Measurements from ENCODE around the gene TBC1D21.

Gene TBC1D21

GRCh38 chr15:73845907-73846306 lies 27.5 kb upstream of the TBC1D21 start:
- H3K9me2 ChIP-seq (replicated peaks; ENCODE audit: low read depth, low read length), result no peaks in the 10 kb centered on the region
- no peak overlapping the region for H3K9ac ChIP-seq (ENCODE audit: low read depth, low read length, poor library complexity, severe bottlenecking)
- H3K27me3 ChIP-seq (ENCODE audit: insufficient read depth, low read length, poor library complexity, severe bottlenecking), result no peaks in the 10 kb centered on the region
- no peaks in the 10 kb centered on the region for H4K20me1 ChIP-seq (ENCODE audit: insufficient read depth, low read length, poor library complexity, severe bottlenecking)
- no peaks in the 10 kb centered on the region for H3F3A ChIP-seq (ENCODE audit: low read depth)
- no peaks in the 10 kb centered on the region for H3K4me1 ChIP-seq (ENCODE audit: insufficient read depth, low read length, poor library complexity, severe bottlenecking)
- no peaks in the 10 kb centered on the region for H3K36me3 ChIP-seq (ENCODE audit: insufficient read depth, low read length)
- no peak for TF ChIP-seq EZH2phosphoT487 (IDR thresholded peaks at IDR 0.05; ENCODE audit: borderline replicate concordance)
- no peak for TF ChIP-seq CTCF (conservative IDR thresholded peaks at IDR 0.05; ENCODE audit: low read length)
- H3K79me2 ChIP-seq (ENCODE audit: insufficient read depth, low read length), result no peaks in the 10 kb centered on the region
- no peaks in the 10 kb centered on the region for H3K9me3 ChIP-seq (ENCODE audit: insufficient read depth, low read depth, low read length)
- H2AFZ ChIP-seq (ENCODE audit: low read length), result no peak overlapping the region
- H3K4me2 ChIP-seq (ENCODE audit: low read depth, low read length, poor library complexity, severe bottlenecking), result no peak overlapping the region
- no peak overlapping the region for H3K4me3 ChIP-seq (ENCODE audit: low read length, poor library complexity, severe bottlenecking)

GRCh38 chr15:73849641-73850040 lies 23.7 kb upstream of the TBC1D21 start:
- no peak overlapping the region for H3K9ac ChIP-seq (ENCODE audit: low read depth, low read length, poor library complexity, severe bottlenecking)
- no peaks in the 10 kb centered on the region for H3F3A ChIP-seq (ENCODE audit: low read depth)
- TF ChIP-seq EZH2phosphoT487 (IDR thresholded peaks at IDR 0.05; ENCODE audit: borderline replicate concordance) (no peak), CTCF (conservative IDR thresholded peaks at IDR 0.05; ENCODE audit: low read length) (no peak)
- H3K9me3 ChIP-seq (ENCODE audit: insufficient read depth, low read depth, low read length), result no peaks in the 10 kb centered on the region
- no peaks in the 10 kb centered on the region for H3K27me3 ChIP-seq (ENCODE audit: insufficient read depth, low read length, poor library complexity, severe bottlenecking)
- H3K4me3 ChIP-seq (ENCODE audit: low read length, poor library complexity, severe bottlenecking), result no peak overlapping the region
- H2AFZ ChIP-seq (ENCODE audit: low read length), result no peak overlapping the region
- H3K4me2 ChIP-seq (ENCODE audit: low read depth, low read length, poor library complexity, severe bottlenecking), result no peak overlapping the region
- no peaks in the 10 kb centered on the region for H3K4me1 ChIP-seq (ENCODE audit: insufficient read depth, low read length, poor library complexity, severe bottlenecking)
- H3K79me2 ChIP-seq (ENCODE audit: insufficient read depth, low read length), result no peaks in the 10 kb centered on the region
- no peaks in the 10 kb centered on the region for H3K9me2 ChIP-seq (replicated peaks; ENCODE audit: low read depth, low read length)
- H3K36me3 ChIP-seq (ENCODE audit: insufficient read depth, low read length), result no peaks in the 10 kb centered on the region
- H4K20me1 ChIP-seq (ENCODE audit: insufficient read depth, low read length, poor library complexity, severe bottlenecking), result no peaks in the 10 kb centered on the region

- H3K4me3 ChIP-seq (ENCODE audit: low read length, poor library complexity, severe bottlenecking), result no peak overlapping the region
- TF ChIP-seq EZH2phosphoT487 (IDR thresholded peaks at IDR 0.05; ENCODE audit: borderline replicate concordance), result no peak
- no peak for TF ChIP-seq CTCF (conservative IDR thresholded peaks at IDR 0.05; ENCODE audit: low read length)
- no peaks in the 10 kb centered on the region for H3K36me3 ChIP-seq (ENCODE audit: insufficient read depth, low read length)
- H3K9ac ChIP-seq (ENCODE audit: low read depth, low read length, poor library complexity, severe bottlenecking), result no peak overlapping the region
- H2AFZ ChIP-seq (ENCODE audit: low read length), result no peak overlapping the region
- no peak overlapping the region for H3K4me2 ChIP-seq (ENCODE audit: low read depth, low read length, poor library complexity, severe bottlenecking)
- H3K9me3 ChIP-seq (ENCODE audit: insufficient read depth, low read depth, low read length), result no peaks in the 10 kb centered on the region
- H3K79me2 ChIP-seq (ENCODE audit: insufficient read depth, low read length), result no peaks in the 10 kb centered on the region
- H3K9me2 ChIP-seq (replicated peaks; ENCODE audit: low read depth, low read length), result no peaks in the 10 kb centered on the region
- no peaks in the 10 kb centered on the region for H3K4me1 ChIP-seq (ENCODE audit: insufficient read depth, low read length, poor library complexity, severe bottlenecking)
- no peaks in the 10 kb centered on the region for H3K27me3 ChIP-seq (ENCODE audit: insufficient read depth, low read length, poor library complexity, severe bottlenecking)
- no peaks in the 10 kb centered on the region for H4K20me1 ChIP-seq (ENCODE audit: insufficient read depth, low read length, poor library complexity, severe bottlenecking)
- H3F3A ChIP-seq (ENCODE audit: low read depth), result no peaks in the 10 kb centered on the region
Observed at GRCh38 chr15:73850228-73850627, 23.1 kb upstream of the TBC1D21 start.
